ENCODE data around the gene LRRC63.

Gene LRRC63

GRCh38 chr13:46197299-46198048 is 14.3 kb upstream of the LRRC63 start:
- H2AFZ ChIP-seq (ENCODE audit: low read depth, low read length) = no peak overlapping the region
- H3K36me3 ChIP-seq (ENCODE audit: insufficient read depth, low read length) = no peaks in the 10 kb centered on the region
- no peaks in the 10 kb centered on the region for H3K27me3 ChIP-seq (ENCODE audit: insufficient read depth, low read length, poor library complexity)
- no peak for TF ChIP-seq EZH2 (IDR thresholded peaks at IDR 0.05; ENCODE audit: borderline replicate concordance, low read depth, low read length, severe bottlenecking)
- TF ChIP-seq, protein P1, sequence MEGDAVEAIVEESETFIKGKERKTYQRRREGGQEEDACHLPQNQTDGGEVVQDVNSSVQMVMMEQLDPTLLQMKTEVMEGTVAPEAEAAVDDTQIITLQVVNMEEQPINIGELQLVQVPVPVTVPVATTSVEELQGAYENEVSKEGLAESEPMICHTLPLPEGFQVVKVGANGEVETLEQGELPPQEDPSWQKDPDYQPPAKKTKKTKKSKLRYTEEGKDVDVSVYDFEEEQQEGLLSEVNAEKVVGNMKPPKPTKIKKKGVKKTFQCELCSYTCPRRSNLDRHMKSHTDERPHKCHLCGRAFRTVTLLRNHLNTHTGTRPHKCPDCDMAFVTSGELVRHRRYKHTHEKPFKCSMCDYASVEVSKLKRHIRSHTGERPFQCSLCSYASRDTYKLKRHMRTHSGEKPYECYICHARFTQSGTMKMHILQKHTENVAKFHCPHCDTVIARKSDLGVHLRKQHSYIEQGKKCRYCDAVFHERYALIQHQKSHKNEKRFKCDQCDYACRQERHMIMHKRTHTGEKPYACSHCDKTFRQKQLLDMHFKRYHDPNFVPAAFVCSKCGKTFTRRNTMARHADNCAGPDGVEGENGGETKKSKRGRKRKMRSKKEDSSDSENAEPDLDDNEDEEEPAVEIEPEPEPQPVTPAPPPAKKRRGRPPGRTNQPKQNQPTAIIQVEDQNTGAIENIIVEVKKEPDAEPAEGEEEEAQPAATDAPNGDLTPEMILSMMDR (IDR thresholded peaks at IDR 0.05; ENCODE audit: borderline replicate concordance, extremely low read depth, low read length, poor library complexity, severe bottlenecking) = no peak
- H3K4me1 ChIP-seq (ENCODE audit: insufficient read depth, low read length) = peaks cover 20% of the 10 kb centered on the region
- no peaks in the 10 kb centered on the region for H3K9me3 ChIP-seq (ENCODE audit: insufficient read depth, low read length, severe bottlenecking)
- DNase-seq (no peak), ATAC-seq (ENCODE audit: insufficient read depth, low read depth) (no peak)
- H3K4me3 ChIP-seq (ENCODE audit: low read depth in 1 of 2, low read length in 2 of 2) = no peak overlapping the region
- H3K79me2 ChIP-seq (ENCODE audit: insufficient read depth, low read length) = no peaks in the 10 kb centered on the region
- no peak overlapping the region for H3K4me2 ChIP-seq (ENCODE audit: insufficient read depth, low read length)
- no peaks in the 10 kb centered on the region for H4K20me1 ChIP-seq (ENCODE audit: insufficient read depth, low read length)
- H3K27ac ChIP-seq (ENCODE audit: low read length) = no peak overlapping the region
- H3K9ac ChIP-seq (ENCODE audit: low read depth, low read length) = no peak overlapping the region

GRCh38 chr13:46198696-46199193 is 13.0 kb upstream of the LRRC63 start:
- no peak overlapping the region for H3K4me2 ChIP-seq (ENCODE audit: insufficient read depth, low read length)
- H3K9me3 ChIP-seq (ENCODE audit: insufficient read depth, low read length, severe bottlenecking) = no peaks in the 10 kb centered on the region
- ATAC-seq (ENCODE audit: insufficient read depth, low read depth) (no peak), DNase-seq (no peak)
- no peaks in the 10 kb centered on the region for H3K79me2 ChIP-seq (ENCODE audit: insufficient read depth, low read length)
- H3K36me3 ChIP-seq (ENCODE audit: insufficient read depth, low read length) = no peaks in the 10 kb centered on the region
- no peak for TF ChIP-seq EZH2 (IDR thresholded peaks at IDR 0.05; ENCODE audit: borderline replicate concordance, low read depth, low read length, severe bottlenecking)
- TF ChIP-seq, protein P1 (IDR thresholded peaks at IDR 0.05; ENCODE audit: borderline replicate concordance, extremely low read depth, low read length, poor library complexity, severe bottlenecking) = no peak
- H3K4me3 ChIP-seq (ENCODE audit: low read depth in 1 of 2, low read length in 2 of 2) = no peak overlapping the region
- H3K27me3 ChIP-seq (ENCODE audit: insufficient read depth, low read length, poor library complexity) = no peaks in the 10 kb centered on the region
- H2AFZ ChIP-seq (ENCODE audit: low read depth, low read length) = no peak overlapping the region
- H4K20me1 ChIP-seq (ENCODE audit: insufficient read depth, low read length) = no peaks in the 10 kb centered on the region
- H3K9ac ChIP-seq (ENCODE audit: low read depth, low read length) = no peak overlapping the region
- no peak overlapping the region for H3K27ac ChIP-seq (ENCODE audit: low read length)
- peaks cover 28% of the 10 kb centered on the region for H3K4me1 ChIP-seq (ENCODE audit: insufficient read depth, low read length)

- no peaks in the 10 kb centered on the region for H4K20me1 ChIP-seq (ENCODE audit: insufficient read depth, low read length)
- TF ChIP-seq EZH2 (IDR thresholded peaks at IDR 0.05; ENCODE audit: borderline replicate concordance, low read depth, low read length, severe bottlenecking) = no peak
- TF ChIP-seq, protein P1 (IDR thresholded peaks at IDR 0.05; ENCODE audit: borderline replicate concordance, extremely low read depth, low read length, poor library complexity, severe bottlenecking) = no peak
- no peak for DNase-seq
Observed at GRCh38 chr13:46202188-46202795, 9.4 kb upstream of the LRRC63 start.

More at GRCh38 chr13:46202188-46202795, 9.4 kb upstream of the LRRC63 start:
- no peaks in the 10 kb centered on the region for H3K9me3 ChIP-seq (ENCODE audit: insufficient read depth, low read length, severe bottlenecking)
- no peak overlapping the region for H2AFZ ChIP-seq (ENCODE audit: low read depth, low read length)
- ATAC-seq (ENCODE audit: insufficient read depth, low read depth) = peak; percentile 94
- H3K4me1 ChIP-seq (ENCODE audit: insufficient read depth, low read length) = peaks cover 39% of the 10 kb centered on the region
- no peaks in the 10 kb centered on the region for H3K36me3 ChIP-seq (ENCODE audit: insufficient read depth, low read length)
- peak overlapping the region; percentile 51 for H3K27ac ChIP-seq (ENCODE audit: low read length)
- H3K9ac ChIP-seq (ENCODE audit: low read depth, low read length) = no peak overlapping the region
- no peak overlapping the region for H3K4me2 ChIP-seq (ENCODE audit: insufficient read depth, low read length)
- no peaks in the 10 kb centered on the region for H3K79me2 ChIP-seq (ENCODE audit: insufficient read depth, low read length)
- H3K27me3 ChIP-seq (ENCODE audit: insufficient read depth, low read length, poor library complexity) = no peaks in the 10 kb centered on the region
- no peak overlapping the region for H3K4me3 ChIP-seq (ENCODE audit: low read depth in 1 of 2, low read length in 2 of 2)
